H9 (cell line): Measurements from ENCODE around the gene MBIP. TPM values are rescaled to one million over a fixed set of nuclear protein-coding genes. Genes with fewer than 3 reads are reported as not detected.

Experiments used
- DNase-seq: peaks from one replicate; pipeline ENCODE4 v3.0.0-alpha.2; 2017
- H2AFZ ChIP-seq: one replicate; pipeline ENCODE4 v1.6.1; 2013; ENCODE audit warnings: mild to moderate bottlenecking, low read length, control low read depth, moderate library complexity
- H2AK5ac ChIP-seq: 2 replicates; pipeline ENCODE4 v1.6.1; 2013; ENCODE audit warnings: low read length, control low read depth, mixed read lengths; ENCODE audit not compliant: insufficient read length
- H2BK120ac ChIP-seq: one replicate; pipeline ENCODE4 v1.6.1; 2013; ENCODE audit warnings: low read depth, mild to moderate bottlenecking, low read length, control low read depth, inconsistent platforms; ENCODE audit not compliant: poor library complexity, severe bottlenecking
- H2BK12ac ChIP-seq: 2 replicates; pipeline ENCODE4 v1.6.1; 2013; ENCODE audit warnings: low read length, control low read depth, mixed read lengths, low read depth; ENCODE audit not compliant: insufficient read length
- H2BK15ac ChIP-seq: 2 replicates; pipeline ENCODE4 v1.6.1; 2013; ENCODE audit warnings: low read depth, low read length, control low read depth
- H2BK20ac ChIP-seq: one replicate; pipeline ENCODE4 v1.6.1; 2013; ENCODE audit warnings: low read depth, mild to moderate bottlenecking, low read length, control low read depth, inconsistent platforms; ENCODE audit not compliant: poor library complexity, severe bottlenecking
- H2BK5ac ChIP-seq: 2 replicates; pipeline ENCODE4 v1.6.1; 2013; ENCODE audit warnings: low read length, control low read depth, mixed read lengths; ENCODE audit not compliant: insufficient read length
- H3K14ac ChIP-seq: 2 replicates; pipeline ENCODE4 v1.6.1; 2013; ENCODE audit warnings: low read length, control low read depth; ENCODE audit not compliant: insufficient read depth
- H3K18ac ChIP-seq: 2 replicates; pipeline ENCODE4 v1.6.1; 2013; ENCODE audit warnings: low read depth, mild to moderate bottlenecking, mixed read lengths, low read length, control low read depth; ENCODE audit not compliant: insufficient read length
- H3K23ac ChIP-seq: 2 replicates; pipeline ENCODE4 v1.6.1; 2013; ENCODE audit warnings: low read length, control low read depth, mixed read lengths, low read depth; ENCODE audit not compliant: insufficient read length
- H3K23me2 ChIP-seq: 2 replicates; pipeline ENCODE4 v1.6.1; 2013; ENCODE audit warnings: low read depth, mild to moderate bottlenecking, mixed read lengths, low read length, control low read depth; ENCODE audit not compliant: insufficient read length, poor library complexity, severe bottlenecking
- H3K27ac ChIP-seq: 2 replicates; pipeline ENCODE4 v1.5.1; 2013; ENCODE audit warnings: low read length, control low read depth, mixed read lengths, low read depth; ENCODE audit not compliant: insufficient read length
- H3K27me3 ChIP-seq: 2 replicates; pipeline ENCODE4 v1.6.1; 2013; ENCODE audit warnings: low read length, control low read depth, inconsistent platforms; ENCODE audit not compliant: insufficient read depth
- H3K4ac ChIP-seq: 2 replicates; pipeline ENCODE4 v1.6.1; 2013; ENCODE audit warnings: low read depth, mild to moderate bottlenecking, control low read depth, inconsistent platforms, low read length, moderate library complexity
- H3K4me1 ChIP-seq: 2 replicates; pipeline ENCODE4 v1.6.1; 2013; ENCODE audit warnings: low read length, control low read depth, inconsistent platforms; ENCODE audit not compliant: insufficient read depth
- H3K4me2 ChIP-seq: 2 replicates; pipeline ENCODE4 v1.6.1; 2013; ENCODE audit warnings: low read length, control low read depth, mixed read lengths; ENCODE audit not compliant: insufficient read length, insufficient read depth
- H3K56ac ChIP-seq: 2 replicates; pipeline ENCODE4 v1.6.1; 2013; ENCODE audit warnings: low read depth, mild to moderate bottlenecking, mixed read lengths, low read length, control low read depth; ENCODE audit not compliant: insufficient read length
- H3K79me1 ChIP-seq: 2 replicates; pipeline ENCODE4 v1.6.1; 2013; ENCODE audit warnings: low read depth, mild to moderate bottlenecking, moderate library complexity, low read length, control low read depth, inconsistent platforms; ENCODE audit not compliant: insufficient read depth, poor library complexity, severe bottlenecking
- H3K79me2 ChIP-seq: 2 replicates; pipeline ENCODE4 v1.6.1; 2013; ENCODE audit warnings: low read length, control low read depth, inconsistent platforms; ENCODE audit not compliant: insufficient read depth
- H3K9ac ChIP-seq: 2 replicates; pipeline ENCODE4 v1.6.1; 2013; ENCODE audit warnings: low read length, control low read depth, mixed read lengths; ENCODE audit not compliant: insufficient read length; ENCODE audit errors: extremely low read depth
- H3K9me3 ChIP-seq: one replicate; pipeline ENCODE4 v1.6.1; 2013; ENCODE audit warnings: low read depth, low read length, inconsistent platforms; ENCODE audit not compliant: control insufficient read depth
- H3T11ph ChIP-seq: one replicate; pipeline ENCODE4 v1.6.1; 2013; ENCODE audit warnings: mild to moderate bottlenecking, low read length, control low read depth, inconsistent platforms
- H4K20me1 ChIP-seq: one replicate; pipeline ENCODE4 v1.6.1; 2013; ENCODE audit not compliant: control insufficient read depth, insufficient read length, insufficient read depth
- H4K5ac ChIP-seq: 2 replicates; pipeline ENCODE4 v1.6.1; 2013; ENCODE audit warnings: low read depth, mild to moderate bottlenecking, mixed read lengths, low read length, control low read depth; ENCODE audit not compliant: insufficient read length
- H4K8ac ChIP-seq: replicated peaks from 2 replicates; pipeline ENCODE4 v1.6.1; 2013; ENCODE audit warnings: low read length, control low read depth, mixed read lengths, low read depth; ENCODE audit not compliant: insufficient read length
- H4K91ac ChIP-seq: 2 replicates; pipeline ENCODE4 v1.6.1; 2013; ENCODE audit warnings: low read depth, mild to moderate bottlenecking, moderate library complexity, mixed read lengths, low read length, control low read depth; ENCODE audit not compliant: insufficient read length
- H3K27ac Mint-ChIP-seq, 3 experiments: 2 replicates in 2 of 3; 3 replicates in 1 of 3; pipeline ENCODE4 v1.8.0; 2020 to 2021; ENCODE audit warnings: mixed read lengths in 3 of 3, mild to moderate bottlenecking in 1 of 3, moderate library complexity in 1 of 3
- H3K27me3 Mint-ChIP-seq: 2 replicates; pipeline ENCODE4 v1.8.0; 2021; ENCODE audit warnings: low read depth, mild to moderate bottlenecking, moderate library complexity, mixed read lengths
- H3K36me3 Mint-ChIP-seq, 3 experiments: 2 replicates in 2 of 3; 3 replicates in 1 of 3; pipeline ENCODE4 v1.8.0; 2020 to 2021; ENCODE audit warnings: low read depth in 3 of 3, mixed read lengths in 3 of 3; ENCODE audit not compliant: insufficient read depth in 1 of 3
- H3K4me1 Mint-ChIP-seq, 2 experiments: 2 replicates each; pipeline ENCODE4 v1.8.0; 2020; ENCODE audit warnings: mixed read lengths in 2 of 2
- H3K4me3 Mint-ChIP-seq, 2 experiments: 2 replicates in 1 of 2; 3 replicates in 1 of 2; pipeline ENCODE4 v1.8.0; 2020 to 2021; ENCODE audit warnings: mild to moderate bottlenecking in 2 of 2, mixed read lengths in 2 of 2, moderate library complexity in 1 of 2
- H3K9me3 Mint-ChIP-seq, 2 experiments: 2 replicates in 1 of 2; 3 replicates in 1 of 2; pipeline ENCODE4 v1.8.0; 2020; ENCODE audit warnings: mild to moderate bottlenecking in 2 of 2, mixed read lengths in 2 of 2, moderate library complexity in 1 of 2
- WGBS: extraction: QIAGEN DNeasy Blood & Tissue Kit; methylation state at CpG from one replicate; pipeline ENCODE4 v1.1.7; 2013; ENCODE audit warnings: missing lambda C conversion rate, low lambda C conversion rate, mixed read lengths; ENCODE audit not compliant: insufficient read length; ENCODE audit errors: extremely low coverage; 5-methylcytosine and 5-hydroxymethylcytosine counted together
- total RNA-seq: library from RNA; stranded (reverse); gene quantifications from 2 replicates; pipeline ENCODE4 v1.2.1, GENCODE V29; 2021
- TF ChIP-seq, protein P1 (sequence below): fragments of 200-600 bp; sonication (generic); conservative IDR thresholded peaks from 3 replicates; pipeline ENCODE4 v1.8.0; 2021; ENCODE audit warnings: antibody characterized with exemption, mild to moderate bottlenecking

MBIP gene
- total RNA-seq, 1 experiment from 2014 or later, result 29.6 TPM

GRCh38 chr14:36365766-36366165, 45.3 kb upstream of the MBIP start:
- Histone ChIP-seq H4K5ac (no peak overlapping the region), H3K23me2 (no peaks in the 10 kb centered on the region), H3K23ac (no peak overlapping the region), H2AK5ac (no peak overlapping the region), H3K14ac (no peak overlapping the region), H3T11ph (no peak overlapping the region), H3K9me3 (no peaks in the 10 kb centered on the region), H2AFZ (no peak overlapping the region), H2BK15ac (no peak overlapping the region), H3K9ac (no peak overlapping the region), H3K4ac (no peak overlapping the region), H2BK20ac (no peak overlapping the region), H3K18ac (no peak overlapping the region), H3K27me3 (no peaks in the 10 kb centered on the region), H4K20me1 (no peaks in the 10 kb centered on the region), H4K8ac (no peak overlapping the region), H3K4me2 (no peak overlapping the region), H3K56ac (no peak overlapping the region), H3K79me1 (no peaks in the 10 kb centered on the region), H2BK5ac (no peak overlapping the region), H3K79me2 (no peaks in the 10 kb centered on the region), H2BK120ac (no peak overlapping the region), H2BK12ac (no peak overlapping the region), H4K91ac (no peak overlapping the region), H3K27ac (no peak overlapping the region), H3K4me1 (no peaks in the 10 kb centered on the region)
- Mint-ChIP-seq H3K4me1 (no peaks in the 10 kb centered on the region; a peak in 1 of 4 replicates), H3K4me3 (no peak overlapping the region), H3K27me3 (peaks cover 4% of the 10 kb centered on the region; the same call in 1 of the 2 replicates), H3K27ac (no peak overlapping the region), H3K36me3 (no peaks in the 10 kb centered on the region), H3K9me3 (no peaks in the 10 kb centered on the region)
- TF ChIP-seq, protein P1, sequence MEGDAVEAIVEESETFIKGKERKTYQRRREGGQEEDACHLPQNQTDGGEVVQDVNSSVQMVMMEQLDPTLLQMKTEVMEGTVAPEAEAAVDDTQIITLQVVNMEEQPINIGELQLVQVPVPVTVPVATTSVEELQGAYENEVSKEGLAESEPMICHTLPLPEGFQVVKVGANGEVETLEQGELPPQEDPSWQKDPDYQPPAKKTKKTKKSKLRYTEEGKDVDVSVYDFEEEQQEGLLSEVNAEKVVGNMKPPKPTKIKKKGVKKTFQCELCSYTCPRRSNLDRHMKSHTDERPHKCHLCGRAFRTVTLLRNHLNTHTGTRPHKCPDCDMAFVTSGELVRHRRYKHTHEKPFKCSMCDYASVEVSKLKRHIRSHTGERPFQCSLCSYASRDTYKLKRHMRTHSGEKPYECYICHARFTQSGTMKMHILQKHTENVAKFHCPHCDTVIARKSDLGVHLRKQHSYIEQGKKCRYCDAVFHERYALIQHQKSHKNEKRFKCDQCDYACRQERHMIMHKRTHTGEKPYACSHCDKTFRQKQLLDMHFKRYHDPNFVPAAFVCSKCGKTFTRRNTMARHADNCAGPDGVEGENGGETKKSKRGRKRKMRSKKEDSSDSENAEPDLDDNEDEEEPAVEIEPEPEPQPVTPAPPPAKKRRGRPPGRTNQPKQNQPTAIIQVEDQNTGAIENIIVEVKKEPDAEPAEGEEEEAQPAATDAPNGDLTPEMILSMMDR, result no peak
- WGBS, result no CpG with 5 or more reads among the region's 2 CpGs
- DNase-seq, result no peak
